ENCODE measurements around the gene SMIM36.
A peak's percentile ranks its signal among the peaks of the same experiment; 100 is the strongest.

The SMIM36 gene

DNA sequence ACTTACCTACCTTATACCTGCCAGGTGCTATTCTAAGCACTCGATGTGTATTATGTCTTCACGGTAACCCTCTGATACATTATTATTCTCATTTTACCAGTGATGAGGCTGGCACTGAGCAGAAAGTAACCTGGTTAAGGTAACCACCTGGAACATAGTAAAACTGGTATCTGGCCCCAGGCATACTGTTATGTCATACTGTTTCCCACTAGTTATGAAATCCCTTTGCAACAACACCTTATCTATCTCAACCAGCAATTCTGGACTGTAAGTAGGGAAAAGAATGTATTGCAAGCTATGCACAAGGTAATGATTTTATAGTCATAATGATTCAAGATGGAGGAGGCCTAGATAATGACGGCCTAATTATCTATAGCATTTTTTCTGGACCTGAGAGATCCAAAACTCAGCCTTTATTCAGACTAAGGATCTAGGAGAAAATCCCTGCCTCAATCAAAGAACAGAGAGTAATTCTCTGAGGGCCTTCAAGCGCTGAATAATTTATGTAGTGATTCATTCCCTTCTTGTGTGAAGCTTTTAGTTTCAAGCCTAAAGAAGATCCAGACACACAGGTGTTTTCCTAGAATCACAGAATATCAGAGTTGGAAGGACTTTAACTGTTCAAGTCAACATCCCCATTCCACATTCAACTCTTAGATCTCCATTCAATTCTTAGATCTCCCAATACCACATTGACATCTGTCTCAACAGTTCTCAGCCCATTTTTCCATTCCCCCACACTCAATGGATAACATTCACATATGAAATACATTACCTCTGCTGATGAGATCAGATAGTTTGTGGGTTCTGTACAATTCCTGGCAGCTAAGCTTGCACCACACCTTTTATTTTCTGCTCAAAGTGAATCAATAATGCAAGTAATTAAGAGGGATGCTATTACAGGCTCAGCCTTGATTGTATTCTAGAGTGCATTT, 74.8 kb downstream of the SMIM36 start:
- TF ChIP-seq, protein P1, sequence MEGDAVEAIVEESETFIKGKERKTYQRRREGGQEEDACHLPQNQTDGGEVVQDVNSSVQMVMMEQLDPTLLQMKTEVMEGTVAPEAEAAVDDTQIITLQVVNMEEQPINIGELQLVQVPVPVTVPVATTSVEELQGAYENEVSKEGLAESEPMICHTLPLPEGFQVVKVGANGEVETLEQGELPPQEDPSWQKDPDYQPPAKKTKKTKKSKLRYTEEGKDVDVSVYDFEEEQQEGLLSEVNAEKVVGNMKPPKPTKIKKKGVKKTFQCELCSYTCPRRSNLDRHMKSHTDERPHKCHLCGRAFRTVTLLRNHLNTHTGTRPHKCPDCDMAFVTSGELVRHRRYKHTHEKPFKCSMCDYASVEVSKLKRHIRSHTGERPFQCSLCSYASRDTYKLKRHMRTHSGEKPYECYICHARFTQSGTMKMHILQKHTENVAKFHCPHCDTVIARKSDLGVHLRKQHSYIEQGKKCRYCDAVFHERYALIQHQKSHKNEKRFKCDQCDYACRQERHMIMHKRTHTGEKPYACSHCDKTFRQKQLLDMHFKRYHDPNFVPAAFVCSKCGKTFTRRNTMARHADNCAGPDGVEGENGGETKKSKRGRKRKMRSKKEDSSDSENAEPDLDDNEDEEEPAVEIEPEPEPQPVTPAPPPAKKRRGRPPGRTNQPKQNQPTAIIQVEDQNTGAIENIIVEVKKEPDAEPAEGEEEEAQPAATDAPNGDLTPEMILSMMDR (conservative IDR thresholded peaks at IDR 0.05; ENCODE audit: low read depth) = no peak
- DNase-seq (ENCODE audit: low spot score) = no peak
- ChIA-PET POLR2A (ENCODE audit: low non-redundant PET) (no interaction called here), CTCF (interaction anchor here (1.1 kb wide), 1 partner anchor 79 kb away, joined by 3 read pairs; no protein-coding TSS in a partner anchor)
- no peak overlapping the region for H3K27ac ChIP-seq

- CTCF ChIA-PET = no interaction called here
- no peak overlapping the region for H3K27ac ChIP-seq
- DNase-seq (ENCODE audit: low spot score) = no peak
- POLR2A ChIA-PET (ENCODE audit: low non-redundant PET) = no interaction called here
- TF ChIP-seq, protein P1 (conservative IDR thresholded peaks at IDR 0.05; ENCODE audit: low read depth) = no peak
Measured at GRCh38 chr17:55435408-55435807, 75.8 kb downstream of the SMIM36 start.

DNA sequence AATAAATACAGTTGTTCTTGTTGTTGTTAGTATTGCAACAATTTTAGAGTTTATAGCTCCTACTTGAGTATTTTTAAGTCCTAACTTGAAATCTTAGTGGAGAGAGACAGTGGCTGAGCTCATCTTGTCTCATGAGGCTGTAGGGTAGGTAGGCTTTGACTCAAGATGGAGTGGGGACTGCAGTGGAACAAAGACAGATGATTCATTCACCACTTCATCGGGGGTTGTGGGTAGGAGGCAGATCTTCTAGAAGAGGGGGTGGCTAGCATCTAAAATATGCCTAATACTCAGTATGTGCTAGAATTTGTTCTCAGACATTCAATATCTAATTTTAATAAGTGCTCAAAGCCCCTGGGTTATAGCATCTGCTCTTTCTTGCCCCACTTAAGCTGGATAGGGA, 76.5 kb downstream of the SMIM36 start:
- ChIA-PET POLR2A (ENCODE audit: low non-redundant PET) (no interaction called here), CTCF (no interaction called here)
- no peak overlapping the region for H3K27ac ChIP-seq
- no peak for DNase-seq (ENCODE audit: low spot score)
- TF ChIP-seq, protein P1 (conservative IDR thresholded peaks at IDR 0.05; ENCODE audit: low read depth) = no peak

DNA sequence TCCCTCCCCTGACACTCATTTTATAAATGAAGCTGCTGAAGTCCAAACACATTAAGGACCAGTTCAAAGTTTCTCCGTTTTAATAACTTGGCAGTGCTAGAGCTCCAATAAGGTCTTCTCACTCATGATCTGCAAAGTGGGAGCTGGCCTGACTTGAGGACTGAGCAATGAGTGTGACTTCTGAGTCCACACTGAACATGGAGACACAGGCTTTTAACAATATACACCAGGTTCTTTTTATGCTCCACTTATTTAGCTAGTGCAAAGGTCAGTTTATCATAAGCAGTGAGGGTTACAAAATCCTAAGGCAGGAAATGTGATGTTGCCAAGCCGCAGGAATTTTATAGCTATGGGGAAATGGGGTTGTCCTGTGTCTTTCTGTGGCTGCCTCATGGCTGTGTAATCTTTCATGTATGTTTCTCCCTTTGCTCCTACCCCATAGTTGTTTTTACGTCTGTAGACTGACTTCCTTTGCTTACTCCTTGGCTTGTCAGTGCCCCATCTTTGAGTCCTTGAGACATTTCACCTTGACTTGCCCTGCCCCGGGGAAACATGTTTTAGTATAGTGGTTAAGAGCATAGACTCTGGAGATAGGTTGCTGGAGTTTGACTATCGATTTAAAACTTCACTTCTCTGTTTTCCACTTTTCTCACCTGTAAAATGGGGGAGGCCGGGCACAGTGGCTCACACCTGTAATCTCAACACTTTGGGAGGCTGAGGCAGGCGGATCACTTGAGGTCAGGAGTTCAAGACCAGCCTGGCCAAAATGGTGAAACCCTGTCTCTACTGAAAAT, 77.4 kb downstream of the SMIM36 start:
- ChIA-PET CTCF (interaction anchor here (0.7 to 1.5 kb wide), 2 partner anchors 80 to 182 kb away, joined by 3 read pairs; no protein-coding TSS in a partner anchor), POLR2A (ENCODE audit: low non-redundant PET) (no interaction called here)
- peak overlapping the region; percentile 73 for H3K27ac ChIP-seq
- TF ChIP-seq, protein P1 (conservative IDR thresholded peaks at IDR 0.05; ENCODE audit: low read depth) = no peak
- peak; percentile 86 for DNase-seq (ENCODE audit: low spot score)

DNA sequence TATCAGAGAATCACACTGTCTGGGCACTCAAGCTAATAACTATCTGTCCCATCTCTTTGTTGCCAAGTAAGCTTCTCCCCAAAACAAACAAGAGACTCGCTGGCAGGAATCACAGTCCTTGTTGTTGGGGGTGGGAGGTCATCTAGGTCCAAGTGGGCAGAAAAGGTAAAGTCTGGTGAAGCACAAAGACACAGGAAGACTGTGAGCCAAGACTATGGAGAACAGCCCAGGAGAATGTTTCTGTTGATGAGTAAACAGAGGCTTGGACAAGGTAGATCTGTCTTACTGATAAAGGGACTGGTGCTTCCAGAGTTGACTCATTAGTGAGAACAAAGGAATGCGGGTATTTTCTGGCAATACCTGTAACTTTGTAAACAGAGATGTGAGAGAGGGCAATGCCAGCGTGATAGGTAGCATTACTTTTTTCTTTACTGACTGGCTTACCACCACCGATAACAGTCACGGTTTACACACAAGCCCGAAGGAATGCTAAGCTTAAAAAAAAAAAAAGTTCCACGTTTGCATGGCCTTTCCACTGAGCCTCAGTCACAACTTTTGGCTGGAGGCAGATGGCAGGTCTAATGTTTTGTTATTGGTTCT, 78.1 kb downstream of the SMIM36 start:
- CTCF ChIA-PET = interaction anchor here (1.5 kb wide), 1 partner anchor 81 kb away, joined by 3 read pairs; no protein-coding TSS in a partner anchor
- TF ChIP-seq, protein P1 (conservative IDR thresholded peaks at IDR 0.05; ENCODE audit: low read depth) = no peak
- POLR2A ChIA-PET (ENCODE audit: low non-redundant PET) = no interaction called here
- peak; percentile 89 for DNase-seq (ENCODE audit: low spot score)
- H3K27ac ChIP-seq = no peak overlapping the region
